NOMO-1 treated with dmso at 0.1 percent for 144 hours (cell line): ENCODE results near the gene SIRPB1.
"Not testable (repeated sequence)": the region's sequence is repeated elsewhere in the genome, so short reads cannot be mapped to it uniquely, and the experiment has no call there.

Experiments used
- DNase-seq: peaks from one replicate; lab custom pipeline; 2025; ENCODE audit not compliant: unreplicated experiment; lab: John Stamatoyannopoulos, UW

SIRPB1 gene

DNA sequence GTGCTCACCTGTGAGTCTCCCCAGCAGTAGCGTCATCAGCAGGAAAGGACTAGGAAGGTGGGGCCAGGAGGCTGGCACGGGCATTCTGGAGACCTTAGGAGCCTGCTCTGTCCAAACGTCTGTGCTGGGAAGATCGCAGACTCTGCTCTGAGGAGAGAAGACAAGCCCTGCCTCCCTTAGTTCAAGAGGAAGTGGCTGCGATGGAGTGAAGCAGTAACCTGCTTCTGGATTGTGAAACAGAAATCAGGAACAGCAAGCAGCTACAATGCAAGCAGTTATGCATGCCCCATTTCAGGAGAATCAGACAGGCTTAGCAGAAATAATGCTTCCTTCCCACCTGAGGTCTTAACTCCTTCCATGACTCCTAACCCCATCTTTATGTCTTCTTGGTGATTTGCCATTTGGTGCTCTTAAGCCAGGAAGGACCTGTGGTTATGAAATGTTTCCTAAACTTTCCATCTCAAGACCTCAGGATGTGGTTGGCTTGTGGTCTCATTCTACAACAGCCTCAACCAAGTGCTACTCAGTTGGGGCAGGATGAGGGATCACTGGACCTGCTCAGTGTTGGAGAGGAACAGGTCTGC lies at the start of gene SIRPB1:
Gene SIRPB1 (minus strand): TSS at position 149 of the 584 bp plus-strand sequence. CDS start 65 bp downstream, at position 84.
- DNase-seq, result peak; percentile 76

- DNase-seq, result no peak
Measured at GRCh38 chr20:1669304-1669703, 49.5 kb upstream of the SIRPB1 start.

- DNase-seq, result no peak
Measured at GRCh38 chr20:1667502-1668085, 47.8 kb upstream of the SIRPB1 start.

- no peak for DNase-seq
Measured at GRCh38 chr20:1666802-1667201, 47.0 kb upstream of the SIRPB1 start.

GRCh38 chr20:1665345-1665744 lies 45.5 kb upstream of the SIRPB1 start:
- DNase-seq, result no peak

- DNase-seq, result no peak
Measured at GRCh38 chr20:1664911-1665310, 45.1 kb upstream of the SIRPB1 start.

DNA sequence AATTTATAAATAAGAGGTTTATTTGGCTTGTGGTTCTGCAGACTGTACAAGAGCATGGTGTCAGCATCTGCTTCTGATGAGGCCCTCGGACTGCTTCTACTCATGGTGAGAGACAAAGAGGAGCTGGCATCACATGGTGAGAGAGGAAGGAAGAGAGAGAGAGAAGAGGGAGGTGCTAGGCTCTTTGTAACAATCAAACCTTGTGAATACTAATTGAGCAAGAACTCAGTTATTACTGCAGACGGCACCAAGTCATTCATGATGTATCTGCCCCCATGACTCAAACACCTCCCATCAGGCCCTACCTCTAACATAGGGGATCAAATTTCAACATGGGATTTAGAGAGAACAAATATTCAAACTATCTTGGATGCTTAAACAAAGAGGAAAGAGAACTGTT lies 44.1 kb upstream of the SIRPB1 start:
- peak; percentile 27 for DNase-seq

DNA sequence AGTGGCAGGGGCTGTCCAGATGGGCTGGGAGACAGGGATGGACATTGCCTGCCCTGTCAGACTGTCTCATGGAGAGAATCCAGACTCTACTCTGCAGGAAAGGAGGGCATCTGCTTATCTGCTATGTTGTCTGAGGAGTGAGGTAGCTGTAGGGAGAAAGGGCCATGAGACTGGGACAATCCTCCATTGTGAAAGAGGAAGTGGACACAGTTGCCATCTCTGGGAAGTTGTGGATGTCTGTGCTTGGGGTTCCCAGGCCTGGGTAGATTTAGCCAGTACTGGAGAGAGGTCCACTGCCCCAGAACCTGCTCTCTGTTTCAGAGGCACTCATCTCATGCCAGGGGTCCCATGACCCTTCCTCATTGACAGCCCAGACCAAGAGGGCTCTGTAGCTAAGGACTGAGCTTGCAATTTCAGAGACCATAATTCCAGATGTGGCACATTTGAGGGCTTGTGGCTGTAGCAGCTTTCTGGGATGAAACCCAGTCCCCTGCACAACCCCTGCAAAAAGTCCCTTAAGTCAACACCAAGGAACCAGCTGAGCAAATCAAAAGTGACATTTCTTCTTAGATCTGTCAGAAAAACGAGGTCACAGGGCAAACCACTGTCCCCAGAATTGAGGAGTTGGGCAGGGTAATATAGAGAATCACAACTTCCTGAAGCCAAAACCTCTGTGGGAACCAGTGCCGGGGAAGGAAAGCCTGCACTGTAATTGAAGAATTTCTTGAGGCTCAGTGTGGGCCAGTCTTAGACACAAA lies 41.9 kb upstream of the SIRPB1 start:
- no peak for DNase-seq

- no peak for DNase-seq
Measured at GRCh38 chr20:1660246-1660645, 40.4 kb upstream of the SIRPB1 start.

GRCh38 chr20:1657556-1658334 lies 37.9 kb upstream of the SIRPB1 start, which contains the start of gene SIRPG:
Gene SIRPG (minus strand): TSS chr20:1657779. CDS start chr20:1657714, 65 bp downstream.
- DNase-seq, result no peak

DNA sequence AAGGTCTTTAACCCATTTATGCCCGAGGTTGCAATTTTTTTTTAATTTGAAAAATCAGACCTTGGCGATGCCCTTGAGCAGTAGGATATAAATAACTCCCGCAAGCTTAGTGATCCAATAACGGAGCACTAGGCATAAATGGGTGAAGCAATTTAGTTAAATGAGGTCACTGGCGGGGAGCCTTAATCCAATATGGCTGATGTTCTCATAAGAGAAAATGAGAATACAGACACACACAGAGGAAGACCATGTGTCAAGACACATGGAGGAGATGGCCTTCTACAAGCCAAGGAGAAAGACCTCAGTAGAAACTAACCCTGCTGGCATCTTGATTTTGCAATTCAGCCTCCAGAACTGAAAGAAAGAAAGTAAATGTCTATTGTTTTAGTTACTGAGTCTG lies 37.0 kb upstream of the SIRPB1 start:
- DNase-seq, result no peak

DNA sequence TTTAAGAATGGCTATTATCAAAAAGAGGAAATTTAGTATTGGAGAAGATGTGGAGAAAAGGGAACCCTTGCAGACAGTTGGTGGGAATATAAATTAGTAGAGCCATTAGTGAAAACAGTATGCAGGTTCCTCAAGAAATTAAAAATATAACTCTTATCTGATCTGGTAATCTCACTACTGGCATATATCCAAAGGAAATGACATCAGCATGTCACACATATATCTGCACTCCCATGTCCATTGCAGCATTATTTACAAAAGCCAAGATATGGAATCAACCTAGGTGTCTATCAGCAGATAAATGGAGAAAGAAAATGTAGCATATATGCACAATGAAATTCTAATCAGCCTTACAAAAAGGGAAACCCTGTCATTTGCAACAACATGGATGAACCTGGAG lies 35.2 kb upstream of the SIRPB1 start:
- DNase-seq, result no peak

DNA sequence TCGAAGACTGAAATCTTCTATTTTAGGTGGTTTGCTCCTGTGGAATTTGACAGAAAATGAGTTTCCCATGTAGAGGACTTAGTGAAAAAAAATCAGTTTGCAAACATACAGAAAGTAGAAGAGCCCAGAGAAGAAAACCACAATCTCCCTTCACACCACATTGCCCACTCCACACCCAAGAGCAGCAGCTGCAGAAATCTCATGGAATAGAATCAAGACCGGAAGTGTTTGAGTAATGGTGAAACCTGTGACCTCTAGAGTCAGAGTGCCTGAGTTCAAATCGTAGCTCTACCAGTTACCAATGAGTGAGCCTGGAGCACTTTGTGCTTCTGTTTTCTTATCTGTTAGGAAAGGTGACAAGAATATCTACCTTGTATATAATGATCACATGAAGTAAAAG lies 33.2 kb upstream of the SIRPB1 start:
- no peak for DNase-seq

DNA sequence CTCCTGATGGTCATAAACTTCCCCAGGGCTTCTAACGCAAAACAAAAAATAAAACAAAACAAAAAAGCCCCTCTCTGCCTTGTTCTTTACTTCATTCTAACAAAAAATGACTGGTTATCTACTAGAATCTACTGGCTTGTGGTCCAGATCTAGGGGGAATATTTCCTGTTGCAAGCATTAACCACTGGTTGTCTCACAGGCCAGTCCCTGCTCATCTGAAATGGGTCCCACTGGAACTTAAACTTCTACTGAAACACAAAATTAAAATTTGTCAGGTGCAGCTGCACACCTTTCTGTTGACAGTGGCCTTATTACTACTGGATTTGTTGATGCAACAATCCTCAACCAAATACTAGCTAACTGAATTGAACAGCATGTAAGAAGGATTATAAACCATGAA lies 32.3 kb upstream of the SIRPB1 start:
- DNase-seq, result no peak

GRCh38 chr20:1651268-1652058 lies 31.7 kb upstream of the SIRPB1 start:
- no peak for DNase-seq

DNA sequence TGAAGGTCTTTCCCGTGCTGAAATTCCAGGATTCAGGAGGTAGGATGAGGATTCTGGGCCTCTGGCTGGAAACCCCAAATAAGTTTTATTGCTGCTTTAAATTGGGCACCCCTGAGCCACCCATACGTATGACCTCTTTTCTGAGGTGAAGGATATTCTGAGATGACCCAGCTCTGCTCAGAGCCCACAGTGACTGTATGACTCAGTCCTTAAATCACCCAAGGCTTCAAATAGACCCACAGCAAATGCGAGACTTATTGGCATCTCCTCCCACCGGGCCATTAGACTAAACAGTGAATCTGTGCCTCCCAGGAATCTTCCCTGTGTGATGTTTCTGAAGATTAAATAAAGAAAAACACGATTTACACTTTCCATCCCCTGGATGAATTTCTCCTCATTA lies 28.3 kb upstream of the SIRPB1 start:
- DNase-seq, result no peak

DNA sequence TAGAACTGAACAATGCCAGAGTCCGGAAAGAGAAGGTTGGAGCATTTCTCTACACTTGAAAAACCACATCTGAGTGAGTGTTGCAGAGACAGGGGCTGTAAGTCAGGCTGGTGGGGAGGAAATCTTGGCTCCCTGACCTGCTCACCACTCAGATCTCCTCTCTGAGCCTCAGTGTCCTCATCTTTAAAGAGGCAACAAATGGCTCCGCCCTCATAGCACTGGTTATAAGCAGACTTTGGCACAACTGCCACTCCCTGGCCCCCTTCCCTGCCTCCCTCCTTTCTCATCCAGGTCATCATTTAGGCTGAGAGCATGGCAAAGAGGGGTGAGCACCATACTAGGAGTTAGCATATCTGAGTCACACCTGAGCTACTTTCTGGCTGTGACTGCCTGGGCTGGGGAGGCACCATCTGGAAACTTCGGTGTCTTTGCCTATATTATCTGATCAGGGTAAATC lies 27.2 kb upstream of the SIRPB1 start:
- no peak for DNase-seq

- DNase-seq, result no peak
Measured at GRCh38 chr20:1644101-1644962, 24.5 kb upstream of the SIRPB1 start.

- DNase-seq, result not testable (repeated sequence)
Measured at GRCh38 chr20:1638643-1639042, 18.8 kb upstream of the SIRPB1 start.

DNA sequence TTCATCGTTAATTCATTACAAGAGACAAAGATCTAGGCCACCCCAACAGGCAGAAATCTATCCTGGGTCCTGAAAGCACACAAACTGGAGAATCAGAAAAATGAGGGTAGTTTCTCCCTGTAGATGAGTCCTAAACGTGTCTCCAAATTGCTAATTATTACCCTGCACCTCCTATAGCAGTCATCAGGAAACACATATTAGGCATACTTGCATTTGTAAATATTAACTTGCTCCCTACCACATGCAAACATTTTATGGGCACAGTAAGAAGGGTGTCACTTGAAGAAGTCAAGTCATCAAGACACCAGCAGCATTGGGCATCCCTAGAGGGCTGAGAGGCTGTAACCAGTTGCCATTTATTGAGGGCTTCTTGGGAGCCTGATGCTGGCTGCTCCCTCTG lies 17.9 kb upstream of the SIRPB1 start:
- DNase-seq, result no peak
